ENCODE measurements around the gene RAB40B.

GRCh38 chr17:82674656-82675475 is 23.6 kb downstream of the RAB40B start:
- no peak for TF ChIP-seq SAP130 (CRISPR knock-in tag; IDR thresholded peaks at IDR 0.05; ENCODE audit: low read depth)
- TF ChIP-seq SIN3A (IDR thresholded peaks at IDR 0.05; ENCODE audit: borderline replicate concordance, low read depth, low read length): no peak
- no peak for TF ChIP-seq FOXA1 (IDR thresholded peaks at IDR 0.05)
- TF ChIP-seq FOXA1 (CRISPR knock-in tag; IDR thresholded peaks at IDR 0.05): no peak
- no peak for TF ChIP-seq SRF (IDR thresholded peaks at IDR 0.05; ENCODE audit: low read depth, low read length)
- no peak for TF ChIP-seq NR2C2 (CRISPR knock-in tag; IDR thresholded peaks at IDR 0.05; ENCODE audit: borderline replicate concordance)
